H1 (cell line): ENCODE measurements around the gene RAVER2.

Experiments used
- CHD1 ChIP-seq: IDR thresholded peaks from 2 replicates; pipeline ENCODE4 v1.6.1; 2012; ENCODE audit warnings: low read depth, low read length, improper control_type of control experiment
- EP300 ChIP-seq, 2 experiments: IDR thresholded peaks; 1 replicate in 1 of 2; 2 replicates in 1 of 2; pipeline ENCODE4 v1.6.1; 2011 to 2012; ENCODE audit warnings: low read depth in 2 of 2, low read length in 2 of 2, mild to moderate bottlenecking in 2 of 2, borderline replicate concordance in 1 of 2, inconsistent platforms in 1 of 2, moderate library complexity in 1 of 2
- EZH2 ChIP-seq: fragments of 200-600 bp; sonication (generic); IDR thresholded peaks from 2 replicates; pipeline ENCODE4 v1.7.1; 2012; ENCODE audit warnings: low read depth, mild to moderate bottlenecking, moderate library complexity, low read length, inconsistent platforms; ENCODE audit not compliant: severe bottlenecking
- NRF1 ChIP-seq: IDR thresholded peaks from 2 replicates; pipeline ENCODE4 v1.6.1; 2011; ENCODE audit warnings: mild to moderate bottlenecking, low read depth, low read length, improper control_type of control experiment
- RAD21 ChIP-seq, 2 experiments: IDR thresholded peaks in 1 of 2; conservative IDR thresholded peaks in 1 of 2; 2 replicates each; pipeline ENCODE4 v1.6.1; 2011; ENCODE audit warnings: low read depth in 2 of 2, low read length in 2 of 2, improper control_type of control experiment in 1 of 2, inconsistent platforms in 1 of 2, mild to moderate bottlenecking in 1 of 2, moderate library complexity in 1 of 2
- SIRT6 ChIP-seq: IDR thresholded peaks from one replicate; pipeline ENCODE4 v1.7.1; 2012; ENCODE audit warnings: low read length, inconsistent platforms
- SP1 ChIP-seq: IDR thresholded peaks from 2 replicates; pipeline ENCODE4 v1.6.1; 2011; ENCODE audit warnings: low read depth, low read length
- SP2 ChIP-seq: IDR thresholded peaks from 2 replicates; pipeline ENCODE4 v1.6.1; 2012; ENCODE audit warnings: mild to moderate bottlenecking, low read length, inconsistent platforms
- TAF1 ChIP-seq: IDR thresholded peaks from 2 replicates; pipeline ENCODE4 v1.6.1; 2011; ENCODE audit warnings: mild to moderate bottlenecking, low read depth, low read length
- ZNF274 ChIP-seq: IDR thresholded peaks from 2 replicates; pipeline ENCODE4 v1.7.0; 2012; ENCODE audit warnings: low read length, borderline replicate concordance; ENCODE audit errors: extremely low read depth
- TF ChIP-seq, protein P1 (sequence below), 3 experiments: IDR thresholded peaks; 1 replicate in 2 of 3; 2 replicates in 1 of 3; pipeline versions ENCODE4 v1.5.1 to v1.6.1; 2011; ENCODE audit warnings: low read length in 3 of 3, mild to moderate bottlenecking in 3 of 3, inconsistent platforms in 2 of 3, low read depth in 1 of 3, moderate library complexity in 1 of 3; ENCODE audit not compliant: insufficient read depth in 1 of 3; ENCODE audit errors: control extremely low read depth in 1 of 3
- TF ChIP-seq, protein P2 (sequence below): IDR thresholded peaks from 2 replicates; pipeline ENCODE4 v1.6.1; 2011; ENCODE audit warnings: low read length, improper control_type of control experiment

DNA sequence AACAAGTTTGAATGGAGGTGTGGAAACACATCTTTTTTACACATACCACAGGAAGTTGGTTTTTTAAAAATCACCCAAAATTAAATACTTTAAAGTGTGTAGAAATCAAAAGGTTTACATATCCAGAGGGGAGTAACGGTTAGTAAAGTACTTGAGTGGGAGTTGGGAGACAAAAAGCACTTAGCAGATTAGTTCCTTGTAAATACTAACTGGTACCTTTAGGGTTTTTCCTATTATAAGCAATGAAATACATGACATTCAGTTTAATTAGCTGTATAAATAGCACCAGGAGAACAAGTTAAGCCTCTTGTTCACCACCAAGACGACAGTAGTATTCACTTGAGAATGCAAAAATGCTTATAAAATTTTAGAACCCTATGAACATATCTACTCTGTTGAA lies 23.7 kb upstream of the RAVER2 start:
- TF ChIP-seq SP1 = no peak
- TF ChIP-seq, protein P1, sequence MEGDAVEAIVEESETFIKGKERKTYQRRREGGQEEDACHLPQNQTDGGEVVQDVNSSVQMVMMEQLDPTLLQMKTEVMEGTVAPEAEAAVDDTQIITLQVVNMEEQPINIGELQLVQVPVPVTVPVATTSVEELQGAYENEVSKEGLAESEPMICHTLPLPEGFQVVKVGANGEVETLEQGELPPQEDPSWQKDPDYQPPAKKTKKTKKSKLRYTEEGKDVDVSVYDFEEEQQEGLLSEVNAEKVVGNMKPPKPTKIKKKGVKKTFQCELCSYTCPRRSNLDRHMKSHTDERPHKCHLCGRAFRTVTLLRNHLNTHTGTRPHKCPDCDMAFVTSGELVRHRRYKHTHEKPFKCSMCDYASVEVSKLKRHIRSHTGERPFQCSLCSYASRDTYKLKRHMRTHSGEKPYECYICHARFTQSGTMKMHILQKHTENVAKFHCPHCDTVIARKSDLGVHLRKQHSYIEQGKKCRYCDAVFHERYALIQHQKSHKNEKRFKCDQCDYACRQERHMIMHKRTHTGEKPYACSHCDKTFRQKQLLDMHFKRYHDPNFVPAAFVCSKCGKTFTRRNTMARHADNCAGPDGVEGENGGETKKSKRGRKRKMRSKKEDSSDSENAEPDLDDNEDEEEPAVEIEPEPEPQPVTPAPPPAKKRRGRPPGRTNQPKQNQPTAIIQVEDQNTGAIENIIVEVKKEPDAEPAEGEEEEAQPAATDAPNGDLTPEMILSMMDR (IDR thresholded peaks at IDR 0.05; ENCODE audit: control extremely low read depth in 1 of 3, insufficient read depth in 1 of 3, low read depth in 1 of 3, low read length in 3 of 3) = no peak
- no peak for TF ChIP-seq TAF1
- no peak for TF ChIP-seq EP300 (IDR thresholded peaks at IDR 0.05; ENCODE audit: borderline replicate concordance in 1 of 2, low read depth in 2 of 2, low read length in 2 of 2)
- TF ChIP-seq, protein P2, sequence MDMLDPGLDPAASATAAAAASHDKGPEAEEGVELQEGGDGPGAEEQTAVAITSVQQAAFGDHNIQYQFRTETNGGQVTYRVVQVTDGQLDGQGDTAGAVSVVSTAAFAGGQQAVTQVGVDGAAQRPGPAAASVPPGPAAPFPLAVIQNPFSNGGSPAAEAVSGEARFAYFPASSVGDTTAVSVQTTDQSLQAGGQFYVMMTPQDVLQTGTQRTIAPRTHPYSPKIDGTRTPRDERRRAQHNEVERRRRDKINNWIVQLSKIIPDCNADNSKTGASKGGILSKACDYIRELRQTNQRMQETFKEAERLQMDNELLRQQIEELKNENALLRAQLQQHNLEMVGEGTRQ = no peak
- TF ChIP-seq NRF1 = no peak
- TF ChIP-seq SIRT6 = no peak
- no peak for TF ChIP-seq CHD1
- TF ChIP-seq ZNF274 = no peak
- no peak for TF ChIP-seq RAD21 (IDR thresholded peaks at IDR 0.05 in 1 of 2, conservative IDR thresholded peaks at IDR 0.05 in 1 of 2; ENCODE audit: low read depth in 2 of 2, low read length in 2 of 2)
- TF ChIP-seq EZH2 = no peak
- no peak for TF ChIP-seq SP2
